ENCODE data around the gene PPIF.

GRCh38 chr10:79355420-79356017 is 8.2 kb downstream of the PPIF start:
- TF ChIP-seq CTCF (conservative IDR thresholded peaks at IDR 0.05) (no peak), EZH2 (IDR thresholded peaks at IDR 0.05; ENCODE audit: low read depth) (no peak)
